Left renal pelvis (tissue), 4 donors: ENCODE measurements around the gene BRCA1. TPM values are rescaled to one million over a fixed set of nuclear protein-coding genes. Genes with fewer than 3 reads are reported as not detected.
A peak's percentile ranks its signal among the peaks of the same experiment; 100 is the strongest.
"Not testable (repeated sequence)": the region's sequence is repeated elsewhere in the genome, so short reads cannot be mapped to it uniquely, and the experiment has no call there.

Experiments
- DNase-seq, 4 donors: peaks; one replicate each; pipeline ENCODE4 v3.0.0-alpha.2; 2013; ENCODE audit warnings: low read depth in 4 of 4, low spot score in 3 of 4
- polyA plus RNA-seq, 4 donors: library from polyadenylated mRNA; unstranded; fragments of 120-200 nt; gene quantifications; one replicate each; pipeline ENCODE4 v1.2.1, GENCODE V29; 2013; ENCODE audit not compliant: insufficient read length in 4 of 4

Gene BRCA1
- polyA plus RNA-seq = 10 to 100 TPM; 11.0 to 17.2 (median 15.4) TPM

- DNase-seq = peak; percentile 92 to 98 (median 94)
These were observed at the start of gene BRCA1 for GRCh38 chr17:43125133-43125966. TSS of gene BRCA1 (minus strand) at chr17:43125364. CDS start at chr17:43124096, 1,268 bp downstream.

GRCh38 chr17:43171586-43172487 lies 46.7 kb upstream of the BRCA1 start:
- DNase-seq = peak in 3 of 4 donors; percentile 59 to 69 (median 67)

GRCh38 chr17:43170766-43171585 lies 45.8 kb upstream of the BRCA1 start, which contains the start of gene NBR1:
TSS of gene NBR1 (plus strand) at chr17:43171214. CDS start at chr17:43175800, 4,586 bp downstream.
- peak; percentile 97 to 99 (median 98) for DNase-seq

- peak in 3 of 4 donors; percentile 85 to 92 (median 92) for DNase-seq
These were observed 45.1 kb upstream of the BRCA1 start for GRCh38 chr17:43170140-43170765.

GRCh38 chr17:43169561-43170139 lies 44.5 kb upstream of the BRCA1 start:
- no peak for DNase-seq

- DNase-seq = not testable (repeated sequence)
These were observed 40.8 kb upstream of the BRCA1 start for GRCh38 chr17:43165971-43166370.

GRCh38 chr17:43159957-43160356 lies 34.8 kb upstream of the BRCA1 start:
- DNase-seq = not testable (repeated sequence)

- not testable (repeated sequence) for DNase-seq
These were observed 34.1 kb upstream of the BRCA1 start for GRCh38 chr17:43159232-43159631.

- no peak for DNase-seq
These were observed 30.5 kb upstream of the BRCA1 start for GRCh38 chr17:43155666-43156065.

GRCh38 chr17:43153197-43153835 lies 28.2 kb upstream of the BRCA1 start:
- not testable (repeated sequence) for DNase-seq

- no peak for DNase-seq
These were observed 26.8 kb upstream of the BRCA1 start for GRCh38 chr17:43151880-43152456.

GRCh38 chr17:43146649-43147048 lies 21.5 kb upstream of the BRCA1 start:
- DNase-seq = no peak

GRCh38 chr17:43143201-43143600 lies 18.0 kb upstream of the BRCA1 start:
- DNase-seq = no peak

- no peak for DNase-seq
These were observed 17.0 kb upstream of the BRCA1 start for GRCh38 chr17:43142153-43142552.

GRCh38 chr17:43140396-43141332 lies 15.5 kb upstream of the BRCA1 start:
- no peak for DNase-seq

- not testable (repeated sequence) for DNase-seq
These were observed 13.4 kb upstream of the BRCA1 start for GRCh38 chr17:43138531-43138930.

- DNase-seq = not testable (repeated sequence)
These were observed 11.4 kb upstream of the BRCA1 start for GRCh38 chr17:43136574-43136973.
